ENCODE measurements around the gene CHD8. TPM values are rescaled to one million over a fixed set of nuclear protein-coding genes. Genes with fewer than 3 reads are reported as not detected.

Gene CHD8
- total and polyA plus RNA-seq, 2 donors (not counting 3 experiments of a cell fraction or from before 2014, with no cell fraction given), result 52.3 to 94.3 TPM

DNA sequence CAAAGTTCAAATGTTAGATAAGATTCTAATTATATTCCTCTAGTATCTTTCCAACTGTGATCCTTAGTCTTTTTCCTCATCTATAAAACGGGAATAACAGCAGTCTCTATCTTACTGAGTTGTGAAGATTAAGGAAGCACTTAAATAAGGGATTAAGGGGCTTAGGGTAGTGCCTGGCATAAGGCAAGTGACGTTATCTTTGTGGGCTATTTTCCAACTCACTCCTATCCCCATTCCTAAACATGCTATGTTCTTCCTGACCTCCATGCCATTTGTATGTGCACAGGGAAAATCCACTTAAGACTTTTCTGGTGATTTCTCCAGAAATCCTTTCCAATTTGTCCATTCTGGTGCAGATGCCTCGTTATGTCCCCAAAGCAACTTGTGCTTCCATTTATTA lies 105.4 kb downstream of the CHD8 start:
- TF ChIP-seq POLR2A (IDR thresholded peaks at IDR 0.05; ENCODE audit: low read depth, low read length) (no peak), POLR2AphosphoS5 (IDR thresholded peaks at IDR 0.05; ENCODE audit: insufficient read depth, low read depth, low read length) (no peak), FOS (IDR thresholded peaks at IDR 0.05; ENCODE audit: borderline replicate concordance, insufficient read depth, low read length) (no peak), MAX (IDR thresholded peaks at IDR 0.05; ENCODE audit: insufficient read depth, insufficient read length) (no peak), GATA2 (IDR thresholded peaks at IDR 0.05; ENCODE audit: insufficient read depth, insufficient read length, low read depth, low read length) (no peak), EZH2 (IDR thresholded peaks at IDR 0.05; ENCODE audit: borderline replicate concordance, low read depth, low read length, severe bottlenecking) (no peak), JUN (IDR thresholded peaks at IDR 0.05; ENCODE audit: borderline replicate concordance, insufficient read depth, insufficient read length, low read depth) (no peak), MYC (IDR thresholded peaks at IDR 0.05; ENCODE audit: low read depth, low read length) (no peak)
- TF ChIP-seq, protein P1, sequence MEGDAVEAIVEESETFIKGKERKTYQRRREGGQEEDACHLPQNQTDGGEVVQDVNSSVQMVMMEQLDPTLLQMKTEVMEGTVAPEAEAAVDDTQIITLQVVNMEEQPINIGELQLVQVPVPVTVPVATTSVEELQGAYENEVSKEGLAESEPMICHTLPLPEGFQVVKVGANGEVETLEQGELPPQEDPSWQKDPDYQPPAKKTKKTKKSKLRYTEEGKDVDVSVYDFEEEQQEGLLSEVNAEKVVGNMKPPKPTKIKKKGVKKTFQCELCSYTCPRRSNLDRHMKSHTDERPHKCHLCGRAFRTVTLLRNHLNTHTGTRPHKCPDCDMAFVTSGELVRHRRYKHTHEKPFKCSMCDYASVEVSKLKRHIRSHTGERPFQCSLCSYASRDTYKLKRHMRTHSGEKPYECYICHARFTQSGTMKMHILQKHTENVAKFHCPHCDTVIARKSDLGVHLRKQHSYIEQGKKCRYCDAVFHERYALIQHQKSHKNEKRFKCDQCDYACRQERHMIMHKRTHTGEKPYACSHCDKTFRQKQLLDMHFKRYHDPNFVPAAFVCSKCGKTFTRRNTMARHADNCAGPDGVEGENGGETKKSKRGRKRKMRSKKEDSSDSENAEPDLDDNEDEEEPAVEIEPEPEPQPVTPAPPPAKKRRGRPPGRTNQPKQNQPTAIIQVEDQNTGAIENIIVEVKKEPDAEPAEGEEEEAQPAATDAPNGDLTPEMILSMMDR (IDR thresholded peaks at IDR 0.05; ENCODE audit: extremely low read depth in 1 of 2, insufficient read depth in 1 of 2, low read depth in 1 of 2, low read length in 2 of 2), result no peak
- no peaks in the 10 kb centered on the region for H4K20me1 ChIP-seq (replicated peaks; ENCODE audit: control insufficient read depth, extremely low read depth, insufficient read depth, low read length)
- no peaks in the 10 kb centered on the region for H3K9me3 ChIP-seq (replicated peaks; ENCODE audit: control insufficient read depth, insufficient read depth, low read length)
- no peaks in the 10 kb centered on the region for H3K9me1 ChIP-seq (replicated peaks; ENCODE audit: control insufficient read depth, extremely low read depth, insufficient read depth, low read length)
- H3K4me1 ChIP-seq (ENCODE audit: control insufficient read depth, extremely low read depth, insufficient read depth, low read length), result no peaks in the 10 kb centered on the region
- dilution Hi-C loops (cut with MboI; ENCODE audit: extremely low pct_ligation_motif_present, low sequenced_read_pairs), result no loop called here
- no TSS peak for BruUV-seq (replicated peaks)
- H3K36me3 ChIP-seq (ENCODE audit: control insufficient read depth in 2 of 2, extremely low read depth in 1 of 2, insufficient read depth in 2 of 2, low read length in 2 of 2), result peaks cover 10 to 18% of the 10 kb centered on the region in 2 experiments
- H3K27me3 ChIP-seq (ENCODE audit: control insufficient read depth in 2 of 2, insufficient read depth in 2 of 2, low read length in 2 of 2), result peaks cover 0 to 8% of the 10 kb centered on the region in 2 experiments
- H3K4me2 ChIP-seq (ENCODE audit: insufficient read depth, low read length), result no peak overlapping the region
- intact Hi-C loops (cut with micrococcal nuclease), result loop anchor here (10.0 kb wide), 1 partner anchor 64 kb away; no protein-coding TSS in a partner anchor
- H3K9ac ChIP-seq (replicated peaks; ENCODE audit: extremely low read depth, insufficient read depth, low read length), result no peak overlapping the region
- no peak for DNase-seq (ENCODE audit: low read depth, low spot score)
- H3K4me3 ChIP-seq (replicated peaks in 1 of 3; ENCODE audit: insufficient read depth in 1 of 3, low read depth in 1 of 3, low read length in 3 of 3), result no peak overlapping the region
- FAIRE-seq, result no peak
- H3K79me2 ChIP-seq (ENCODE audit: control insufficient read depth, insufficient read depth, low read length), result no peaks in the 10 kb centered on the region
- no peak overlapping the region for H2AFZ ChIP-seq (ENCODE audit: low read depth, low read length)
- ChIA-PET CTCF (no interaction called here), POLR2A (no interaction called here)
- H3K27ac ChIP-seq (ENCODE audit: insufficient read depth, low read depth, low read length), result no peak overlapping the region

All from endothelial cell of umbilical vein (primary cell).